IPS DF 4.7 (cell line): ENCODE measurements around the gene C12orf57.

Source experiments
- DNase-seq: peaks from one replicate; pipeline ENCODE4 v3.0.0-alpha.2; 2013; ENCODE audit warnings: low spot score; ENCODE audit errors: extremely low read depth

Gene C12orf57

DNA sequence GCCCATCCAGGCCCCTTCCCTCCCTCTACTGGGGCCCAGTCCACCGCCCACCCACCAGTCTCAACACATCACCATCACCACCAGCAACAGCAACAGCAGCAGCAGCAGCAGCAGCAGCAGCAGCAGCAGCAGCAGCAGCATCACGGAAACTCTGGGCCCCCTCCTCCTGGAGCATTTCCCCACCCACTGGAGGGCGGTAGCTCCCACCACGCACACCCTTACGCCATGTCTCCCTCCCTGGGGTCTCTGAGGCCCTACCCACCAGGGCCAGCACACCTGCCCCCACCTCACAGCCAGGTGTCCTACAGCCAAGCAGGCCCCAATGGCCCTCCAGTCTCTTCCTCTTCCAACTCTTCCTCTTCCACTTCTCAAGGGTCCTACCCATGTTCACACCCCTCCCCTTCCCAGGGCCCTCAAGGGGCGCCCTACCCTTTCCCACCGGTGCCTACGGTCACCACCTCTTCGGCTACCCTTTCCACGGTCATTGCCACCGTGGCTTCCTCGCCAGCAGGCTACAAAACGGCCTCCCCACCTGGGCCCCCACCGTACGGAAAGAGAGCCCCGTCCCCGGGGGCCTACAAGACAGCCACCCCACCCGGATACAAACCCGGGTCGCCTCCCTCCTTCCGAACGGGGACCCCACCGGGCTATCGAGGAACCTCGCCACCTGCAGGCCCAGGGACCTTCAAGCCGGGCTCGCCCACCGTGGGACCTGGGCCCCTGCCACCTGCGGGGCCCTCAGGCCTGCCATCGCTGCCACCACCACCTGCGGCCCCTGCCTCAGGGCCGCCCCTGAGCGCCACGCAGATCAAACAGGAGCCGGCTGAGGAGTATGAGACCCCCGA lies 7.0 kb upstream of the C12orf57 start:
- DNase-seq = no peak

DNA sequence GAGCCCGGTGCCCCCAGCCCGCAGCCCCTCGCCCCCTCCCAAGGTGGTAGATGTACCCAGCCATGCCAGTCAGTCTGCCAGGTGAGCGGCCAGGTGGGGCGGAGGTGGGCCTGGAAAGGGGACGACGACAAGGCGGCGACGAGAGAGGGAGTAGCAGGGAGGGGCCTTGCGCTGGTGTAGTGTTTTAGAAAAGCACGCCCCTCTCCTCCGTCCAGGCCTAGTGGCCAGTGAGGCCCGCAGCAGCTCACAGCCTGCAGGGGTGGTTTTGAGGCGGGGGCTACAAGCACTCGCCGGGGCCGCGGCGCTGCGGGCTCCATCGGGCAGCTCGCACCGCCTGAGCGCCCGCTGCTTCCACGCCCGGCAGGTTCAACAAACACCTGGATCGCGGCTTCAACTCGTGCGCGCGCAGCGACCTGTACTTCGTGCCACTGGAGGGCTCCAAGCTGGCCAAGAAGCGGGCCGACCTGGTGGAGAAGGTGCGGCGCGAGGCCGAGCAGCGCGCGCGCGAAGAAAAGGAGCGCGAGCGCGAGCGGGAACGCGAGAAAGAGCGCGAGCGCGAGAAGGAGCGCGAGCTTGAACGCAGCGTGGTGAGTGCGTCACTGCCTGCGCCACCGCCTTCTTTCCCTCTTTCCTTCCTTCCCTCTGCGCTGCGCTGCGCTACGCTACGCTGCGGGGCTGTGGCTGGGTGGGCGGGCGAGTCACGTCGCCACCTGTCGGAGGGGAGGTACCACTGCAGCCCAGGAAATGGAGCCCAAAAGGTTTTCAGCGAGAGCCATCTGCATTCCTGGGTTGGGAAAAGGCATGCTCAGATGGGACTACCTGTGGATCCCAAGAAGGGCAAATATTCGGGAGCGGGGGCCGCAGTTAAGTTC lies 6.1 kb upstream of the C12orf57 start:
- no peak for DNase-seq

DNA sequence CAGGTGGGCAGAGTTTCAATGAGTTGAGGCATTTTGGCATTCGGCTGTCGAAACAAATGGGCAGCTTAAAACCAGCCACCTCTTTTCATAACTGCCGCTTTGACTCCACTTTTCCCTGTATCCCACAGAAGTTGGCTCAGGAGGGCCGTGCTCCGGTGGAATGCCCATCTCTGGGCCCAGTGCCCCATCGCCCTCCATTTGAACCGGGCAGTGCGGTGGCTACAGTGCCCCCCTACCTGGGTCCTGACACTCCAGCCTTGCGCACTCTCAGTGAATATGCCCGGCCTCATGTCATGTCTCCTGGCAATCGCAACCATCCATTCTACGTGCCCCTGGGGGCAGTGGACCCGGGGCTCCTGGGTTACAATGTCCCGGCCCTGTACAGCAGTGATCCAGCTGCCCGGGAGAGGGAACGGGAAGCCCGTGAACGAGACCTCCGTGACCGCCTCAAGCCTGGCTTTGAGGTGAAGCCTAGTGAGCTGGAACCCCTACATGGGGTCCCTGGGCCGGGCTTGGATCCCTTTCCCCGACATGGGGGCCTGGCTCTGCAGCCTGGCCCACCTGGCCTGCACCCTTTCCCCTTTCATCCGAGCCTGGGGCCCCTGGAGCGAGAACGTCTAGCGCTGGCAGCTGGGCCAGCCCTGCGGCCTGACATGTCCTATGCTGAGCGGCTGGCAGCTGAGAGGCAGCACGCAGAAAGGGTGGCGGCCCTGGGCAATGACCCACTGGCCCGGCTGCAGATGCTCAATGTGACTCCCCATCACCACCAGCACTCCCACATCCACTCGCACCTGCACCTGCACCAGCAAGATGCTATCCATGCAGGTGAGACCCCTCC lies 5.2 kb upstream of the C12orf57 start:
- no peak for DNase-seq

DNA sequence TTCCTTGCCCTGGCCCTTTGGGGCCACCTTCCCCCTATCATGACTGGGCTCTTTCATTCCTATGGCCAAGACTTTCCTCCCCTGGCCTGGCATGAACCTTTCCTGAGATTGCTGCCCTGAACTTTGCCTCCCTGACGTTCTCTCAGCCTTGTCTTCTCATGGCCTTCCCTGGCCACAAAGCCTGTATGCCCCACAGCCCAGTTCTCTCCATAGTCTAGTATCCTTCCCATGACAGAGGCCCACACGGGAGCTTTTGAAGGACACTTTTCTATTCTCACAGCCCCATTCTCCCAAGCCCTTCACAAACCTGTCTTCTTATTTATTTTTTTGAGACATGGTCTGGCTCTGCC lies 4.7 kb upstream of the C12orf57 start:
- DNase-seq = no peak

DNA sequence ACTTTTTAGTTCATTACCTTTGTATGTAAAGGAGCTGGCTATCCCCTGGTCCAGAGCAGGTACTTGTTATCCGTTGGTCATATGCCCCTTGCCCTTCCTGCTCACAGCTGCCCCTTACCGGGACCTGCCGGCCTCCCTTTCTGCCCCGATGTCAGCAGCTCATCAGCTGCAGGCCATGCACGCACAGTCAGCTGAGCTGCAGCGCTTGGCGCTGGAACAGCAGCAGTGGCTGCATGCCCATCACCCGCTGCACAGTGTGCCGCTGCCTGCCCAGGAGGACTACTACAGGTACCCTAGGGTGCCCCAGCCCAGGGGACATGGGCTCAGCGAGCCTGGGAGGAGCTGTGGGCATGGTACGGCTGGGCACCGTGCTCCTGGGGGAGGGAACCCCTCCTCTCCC lies 2.6 kb upstream of the C12orf57 start:
- no peak for DNase-seq

DNA sequence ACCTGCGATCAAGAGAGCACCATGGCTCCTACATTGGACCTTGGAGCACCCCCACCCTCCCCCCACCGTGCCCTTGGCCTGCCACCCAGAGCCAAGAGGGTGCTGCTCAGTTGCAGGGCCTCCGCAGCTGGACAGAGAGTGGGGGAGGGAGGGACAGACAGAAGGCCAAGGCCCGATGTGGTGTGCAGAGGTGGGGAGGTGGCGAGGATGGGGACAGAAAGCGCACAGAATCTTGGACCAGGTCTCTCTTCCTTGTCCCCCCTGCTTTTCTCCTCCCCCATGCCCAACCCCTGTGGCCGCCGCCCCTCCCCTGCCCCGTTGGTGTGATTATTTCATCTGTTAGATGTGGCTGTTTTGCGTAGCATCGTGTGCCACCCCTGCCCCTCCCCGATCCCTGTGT lies 2.0 kb upstream of the C12orf57 start:
- DNase-seq = no peak

DNA sequence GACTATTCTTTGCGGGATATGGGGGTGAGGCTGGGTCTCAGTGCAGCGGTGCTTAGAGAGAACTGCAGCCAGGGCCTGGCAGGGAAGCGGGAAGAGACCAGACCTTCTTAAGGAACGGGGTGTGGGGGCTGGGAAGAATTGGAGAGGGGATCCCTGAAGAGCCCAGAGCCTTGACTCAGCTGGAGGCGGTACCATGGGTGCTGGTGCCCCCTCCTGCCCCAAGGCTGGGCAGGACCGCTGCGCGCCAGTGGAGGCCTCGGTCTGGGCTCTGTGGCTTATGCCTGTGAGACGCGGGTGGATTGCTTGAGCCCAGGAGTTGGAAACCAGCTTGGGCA lies 1.5 kb upstream of the C12orf57 start:
- DNase-seq = no peak

DNA sequence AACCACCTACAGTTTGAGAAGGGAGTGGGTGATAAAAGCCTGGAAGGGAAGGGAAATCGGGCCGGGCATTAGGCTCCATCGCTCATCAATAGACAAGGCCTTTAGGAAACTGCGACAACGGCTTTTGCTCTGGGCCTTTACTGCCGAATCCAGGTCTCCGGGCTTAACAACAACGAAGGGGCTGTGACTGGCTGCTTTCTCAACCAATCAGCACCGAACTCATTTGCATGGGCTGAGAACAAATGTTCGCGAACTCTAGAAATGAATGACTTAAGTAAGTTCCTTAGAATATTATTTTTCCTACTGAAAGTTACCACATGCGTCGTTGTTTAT lies 467 bp upstream of the C12orf57 start:
- no peak for DNase-seq

DNA sequence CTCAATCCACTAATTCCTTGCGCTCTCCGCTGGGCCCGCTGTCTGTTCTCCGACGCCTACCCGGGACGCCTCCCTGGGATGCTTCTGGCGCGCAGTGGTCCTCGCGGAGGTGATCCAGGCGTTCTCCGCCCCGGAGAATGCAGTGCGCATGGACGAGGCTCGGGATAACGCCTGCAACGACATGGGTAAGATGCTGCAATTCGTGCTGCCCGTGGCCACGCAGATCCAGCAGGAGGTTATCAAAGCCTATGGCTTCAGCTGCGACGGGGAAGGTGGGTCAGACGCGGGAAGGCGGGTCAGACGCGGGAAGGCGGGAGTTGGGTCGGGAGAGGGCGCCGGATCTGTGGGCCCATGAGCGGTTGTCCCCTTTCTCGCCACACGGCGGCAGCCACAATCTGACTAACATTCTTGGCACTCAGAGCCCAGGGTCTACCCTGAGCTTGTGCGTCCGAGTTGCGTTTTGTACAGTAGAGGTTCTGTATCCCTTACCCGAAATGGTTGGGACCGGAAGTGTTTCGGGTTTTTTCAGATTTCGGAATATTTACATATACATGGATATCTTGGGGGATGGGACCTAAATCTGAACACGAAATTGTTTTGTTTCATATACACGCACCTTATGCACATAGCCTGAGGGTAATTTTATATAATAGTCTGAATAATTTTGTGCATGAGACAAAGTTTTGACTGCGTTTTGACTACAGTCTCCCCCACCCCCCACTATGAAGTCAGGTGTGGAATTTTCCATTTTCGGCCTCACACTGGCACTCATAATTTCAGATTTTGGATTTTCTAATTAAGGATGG lies 762 bp downstream of the C12orf57 start:
- DNase-seq = no peak

DNA sequence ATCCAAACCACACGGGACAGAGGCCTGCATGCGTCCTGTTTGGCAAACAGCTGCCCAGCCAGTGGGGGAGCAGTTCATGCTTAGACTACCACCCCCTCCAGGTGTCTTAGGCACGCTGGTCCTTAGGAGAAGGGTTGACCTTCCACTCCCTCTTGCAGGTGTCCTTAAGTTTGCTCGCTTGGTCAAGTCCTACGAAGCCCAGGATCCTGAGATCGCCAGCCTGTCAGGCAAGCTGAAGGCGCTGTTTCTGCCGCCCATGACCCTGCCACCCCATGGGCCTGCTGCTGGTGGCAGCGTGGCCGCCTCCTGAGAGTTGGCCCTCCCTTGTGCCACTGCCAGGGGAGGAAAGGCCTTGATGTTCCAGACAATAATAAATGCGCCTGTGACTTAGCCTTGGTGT lies 1.8 kb downstream of the C12orf57 start:
- no peak for DNase-seq

DNA sequence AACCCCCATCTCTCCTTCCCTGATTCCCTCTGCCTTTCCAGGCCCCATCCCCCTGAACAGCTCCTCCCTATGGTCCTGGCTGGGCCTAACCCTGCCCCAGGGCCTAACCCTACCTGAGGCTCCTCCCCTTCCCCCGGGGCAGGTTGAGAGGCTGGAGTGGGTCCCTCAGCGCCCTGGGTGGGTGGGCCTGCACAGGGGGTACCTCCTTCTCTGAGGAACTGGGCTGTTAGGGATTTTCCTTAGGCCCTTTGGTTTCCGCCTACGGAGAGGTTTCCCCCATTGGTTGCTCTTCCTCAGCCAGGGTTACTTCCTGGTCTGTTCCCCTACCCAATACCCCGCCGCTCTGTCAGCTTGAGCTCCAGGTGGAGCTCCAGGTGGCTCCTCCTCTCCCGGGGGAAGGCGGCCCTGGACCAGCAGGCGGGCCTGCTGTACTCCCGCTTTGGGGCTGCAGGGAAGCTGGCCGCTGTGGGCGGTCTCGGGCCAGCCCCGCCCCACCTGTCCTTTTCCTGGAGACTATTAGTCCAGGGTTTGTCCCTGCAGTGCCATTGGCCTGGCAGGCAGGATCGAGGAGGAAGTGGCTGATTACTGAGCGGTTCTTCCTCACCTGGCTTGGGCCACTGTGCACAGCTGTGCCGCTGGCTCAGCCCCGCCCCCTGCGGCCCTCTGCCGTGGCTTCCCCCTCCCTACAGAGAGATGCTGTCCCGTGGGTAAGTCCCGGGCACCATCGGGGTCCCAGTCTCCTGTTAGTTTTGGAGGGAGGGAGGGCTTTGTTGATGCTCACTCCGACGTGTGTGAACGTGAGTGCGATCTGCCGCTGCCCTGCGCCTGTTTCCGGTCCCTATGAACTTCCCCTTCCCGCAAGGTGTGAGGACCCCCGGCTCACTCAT lies 2.5 kb downstream of the C12orf57 start:
- DNase-seq = no peak

DNA sequence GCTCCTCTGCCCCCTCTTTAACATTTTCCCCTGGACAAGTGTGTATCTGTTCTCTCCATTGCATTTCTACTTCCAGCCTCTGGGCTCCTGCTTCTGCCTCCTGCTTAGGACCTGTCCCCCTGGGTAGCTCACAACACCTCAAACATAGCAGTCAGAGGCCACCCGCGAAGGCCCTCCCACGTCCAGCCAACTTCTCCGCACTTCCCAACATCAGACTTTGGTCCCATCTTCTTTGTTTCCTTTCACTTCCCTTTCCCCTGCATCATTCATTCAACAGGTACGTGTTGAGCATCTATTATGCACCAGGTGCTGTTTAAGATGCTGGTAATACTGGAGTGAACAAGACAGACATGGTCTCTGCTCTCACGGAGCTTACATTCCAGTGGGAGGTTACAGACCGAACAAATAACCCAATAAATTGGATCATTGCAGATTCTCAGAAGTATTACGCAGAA lies 3.1 kb downstream of the C12orf57 start:
- no peak for DNase-seq

DNA sequence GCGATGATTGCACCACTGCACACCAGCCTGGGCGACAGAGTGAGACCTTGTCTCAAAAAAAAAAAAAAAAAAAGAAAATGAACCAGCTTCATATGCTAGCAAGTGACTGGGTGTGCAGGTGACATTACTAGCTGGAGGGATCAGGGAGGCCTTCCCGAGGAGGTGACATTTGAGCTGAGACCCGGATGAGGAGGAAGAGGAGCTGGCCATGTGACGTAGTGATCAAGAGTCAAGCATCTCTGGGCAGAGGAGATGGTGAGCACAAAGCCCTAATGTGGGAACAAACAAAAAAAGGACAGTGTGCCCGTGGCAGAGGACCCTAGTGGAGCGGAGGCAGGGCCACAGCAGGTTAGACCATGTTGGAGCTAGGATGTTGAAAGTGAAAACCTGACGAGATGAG lies 3.8 kb downstream of the C12orf57 start:
- no peak for DNase-seq

DNA sequence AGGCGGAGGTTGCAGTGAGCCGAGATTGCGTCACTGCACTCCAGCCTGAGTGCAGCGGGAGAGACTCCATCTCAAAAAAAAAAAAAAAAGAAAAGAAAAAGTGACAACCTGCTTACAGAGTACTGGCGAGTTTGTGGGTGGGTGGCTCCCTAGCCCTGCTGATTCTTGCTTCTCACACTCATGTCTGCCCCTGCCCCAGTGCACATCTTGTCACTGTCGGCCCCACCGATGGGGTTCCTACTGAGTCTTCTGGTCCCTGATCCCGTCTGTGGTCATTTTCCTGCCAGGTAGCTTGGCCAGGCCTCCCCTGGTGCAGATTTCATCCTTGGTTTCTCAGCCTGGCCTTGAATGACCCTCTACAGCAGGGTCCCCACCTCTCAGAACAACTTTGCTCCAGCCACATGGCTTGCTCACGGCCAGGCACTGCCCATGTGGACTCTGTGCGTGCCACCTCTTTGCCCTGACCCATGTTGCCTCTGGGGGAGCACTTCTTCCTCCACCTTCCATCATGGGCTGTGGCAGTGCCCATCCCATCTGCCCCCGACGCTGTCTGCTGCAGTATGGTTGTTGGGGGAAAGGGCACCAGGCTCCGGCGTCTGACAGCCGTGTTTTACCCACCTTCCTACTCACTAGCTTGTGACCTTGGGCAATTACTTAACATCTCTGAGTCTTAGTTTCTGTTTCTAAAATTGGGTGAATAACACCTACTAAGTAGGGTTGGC lies 5.2 kb downstream of the C12orf57 start:
- DNase-seq = no peak

DNA sequence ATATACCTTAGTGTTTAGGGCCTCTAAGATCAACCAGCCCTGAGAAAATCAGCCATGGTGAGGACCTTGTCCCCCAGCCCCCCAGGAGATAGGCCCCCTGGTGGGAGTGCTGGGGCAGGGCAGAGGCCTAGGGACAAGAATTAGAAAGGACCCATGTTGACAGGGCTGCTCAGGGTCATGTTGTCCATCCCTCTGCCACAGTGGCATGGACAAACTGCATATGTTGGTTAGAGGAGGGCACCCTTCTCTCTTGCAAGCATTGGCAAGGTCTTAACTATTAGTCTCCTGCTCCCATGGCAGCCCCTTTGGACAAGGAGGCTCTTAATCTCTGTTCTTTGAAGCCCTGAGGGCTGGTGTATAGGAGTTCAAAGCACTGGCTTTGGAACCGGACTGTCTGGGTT lies 6.6 kb downstream of the C12orf57 start:
- DNase-seq = no peak

DNA sequence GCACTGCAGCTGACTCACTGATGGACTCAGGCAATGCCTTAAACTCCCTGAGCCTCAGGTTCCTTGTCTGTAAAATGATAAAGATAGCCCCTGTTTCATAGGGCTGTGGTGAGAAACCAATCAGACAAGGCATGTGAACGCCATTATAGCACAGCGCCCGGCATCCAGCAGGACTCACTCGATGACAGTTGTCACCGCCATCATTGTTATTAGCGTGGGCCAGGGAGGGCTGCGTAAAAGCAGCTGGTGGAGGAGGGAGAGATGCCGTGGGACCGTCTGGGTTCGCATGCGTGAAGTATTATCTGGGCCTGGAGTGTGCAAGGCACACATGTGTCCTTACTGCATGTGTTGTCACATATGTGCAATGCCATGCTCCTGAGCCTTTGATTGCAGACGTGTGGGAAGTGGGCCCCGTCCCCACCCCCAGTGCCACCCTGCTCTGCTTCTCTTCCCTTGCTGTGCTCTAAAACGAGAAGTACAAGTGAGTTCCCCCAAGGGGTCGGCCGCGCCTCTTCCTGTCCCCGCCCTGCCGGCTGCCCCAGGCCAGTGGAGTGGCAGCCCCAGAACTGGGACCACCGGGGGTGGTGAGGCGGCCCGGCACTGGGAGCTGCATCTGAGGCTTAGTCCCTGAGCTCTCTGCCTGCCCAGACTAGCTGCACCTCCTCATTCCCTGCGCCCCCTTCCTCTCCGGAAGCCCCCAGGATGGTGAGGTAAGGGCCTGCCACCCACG lies 7.2 kb downstream of the C12orf57 start, which contains the start of gene PTPN6:
Gene PTPN6 (plus strand): TSS at position 546 of the 730 bp plus-strand sequence. CDS start 157 bp downstream, at position 703.
- no peak for DNase-seq

DNA sequence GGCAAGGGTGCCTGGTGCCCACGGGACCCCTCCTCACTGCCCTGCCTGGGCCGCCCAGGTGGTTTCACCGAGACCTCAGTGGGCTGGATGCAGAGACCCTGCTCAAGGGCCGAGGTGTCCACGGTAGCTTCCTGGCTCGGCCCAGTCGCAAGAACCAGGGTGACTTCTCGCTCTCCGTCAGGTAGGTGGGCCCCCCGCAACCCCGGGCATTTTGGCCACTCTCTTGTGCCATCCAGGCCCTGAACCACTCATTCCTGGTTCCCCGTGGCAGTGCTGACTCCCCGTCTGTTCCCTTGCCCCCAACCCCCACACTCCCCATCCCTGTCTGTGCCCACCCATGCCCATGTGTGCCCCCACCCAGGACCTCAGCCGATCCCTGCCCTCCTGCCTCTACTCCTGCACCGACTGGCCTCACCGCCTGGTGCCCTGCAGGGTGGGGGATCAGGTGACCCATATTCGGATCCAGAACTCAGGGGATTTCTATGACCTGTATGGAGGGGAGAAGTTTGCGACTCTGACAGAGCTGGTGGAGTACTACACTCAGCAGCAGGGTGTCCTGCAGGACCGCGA lies 7.8 kb downstream of the C12orf57 start:
- DNase-seq = no peak

DNA sequence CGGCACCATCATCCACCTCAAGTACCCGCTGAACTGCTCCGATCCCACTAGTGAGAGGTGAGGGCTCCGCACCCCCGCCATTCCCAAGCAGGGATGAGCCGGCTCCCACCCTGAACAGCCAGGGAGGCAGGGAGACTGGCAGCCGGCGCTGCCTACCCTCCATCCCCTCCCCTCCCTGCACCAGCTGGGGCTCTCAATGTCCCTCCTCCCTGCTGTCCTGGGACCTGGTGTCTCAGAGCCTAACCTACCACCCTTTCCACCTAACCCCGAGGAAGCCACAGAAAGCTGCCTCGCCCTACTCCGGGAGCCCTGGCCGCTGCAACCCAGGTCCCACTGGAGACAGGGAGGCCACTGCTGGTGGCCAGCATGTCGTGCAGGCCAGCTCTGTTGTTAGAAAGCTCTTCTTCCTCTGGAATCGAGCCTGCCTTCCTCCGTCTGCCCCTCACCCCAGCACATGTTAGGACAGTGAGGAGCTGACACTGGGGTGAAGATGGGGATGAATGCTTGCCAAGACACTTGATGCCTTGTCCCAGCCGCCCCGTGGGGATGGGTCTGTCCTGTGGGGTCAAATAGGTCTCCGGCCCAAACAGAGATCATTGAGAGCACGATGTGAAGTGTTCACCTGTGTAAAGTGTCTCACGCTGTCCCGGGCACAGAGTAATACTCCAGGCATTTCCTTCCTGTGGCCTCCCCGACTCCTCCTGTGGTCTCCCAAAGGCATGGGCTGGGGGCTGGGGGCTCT lies 8.5 kb downstream of the C12orf57 start:
- no peak for DNase-seq
